ENCODE data around the gene FGF1.

Gene FGF1

GRCh38 chr5:142585451-142585850 is 100.4 kb downstream of the FGF1 start:
- H3K4me2 ChIP-seq (ENCODE audit: low read length): peak overlapping the region; percentile 47
- H3K4me3 ChIP-seq (ENCODE audit: low read length): no peak overlapping the region
- TF ChIP-seq CTCF (IDR thresholded peaks at IDR 0.05; ENCODE audit: low read depth, low read length) (no peak), EZH2phosphoT487 (IDR thresholded peaks at IDR 0.05; ENCODE audit: low read depth) (no peak)
- peaks cover 4% of the 10 kb centered on the region; the same call in 1 of the 2 replicates for H3K27me3 ChIP-seq (ENCODE audit: low read depth, low read length)
- no peaks in the 10 kb centered on the region for H3K9me3 ChIP-seq (ENCODE audit: insufficient read depth, low read length)
- peaks cover 31% of the 10 kb centered on the region for H3K4me1 ChIP-seq (ENCODE audit: low read length)
- H4K20me1 ChIP-seq (ENCODE audit: insufficient read depth, low read length): no peaks in the 10 kb centered on the region
- no peak overlapping the region for H3K9ac ChIP-seq (ENCODE audit: low read length)
- no peaks in the 10 kb centered on the region for H3K79me2 ChIP-seq (ENCODE audit: low read length)
- no peak overlapping the region for H2AFZ ChIP-seq (ENCODE audit: low read depth, low read length)
- no peak overlapping the region for H3K27ac ChIP-seq (ENCODE audit: low read length)
- H3K36me3 ChIP-seq (replicated peaks; ENCODE audit: low read depth, low read length): no peaks in the 10 kb centered on the region

GRCh38 chr5:142584891-142585290 is 101.0 kb downstream of the FGF1 start:
- Histone ChIP-seq H3K79me2 (ENCODE audit: low read length) (no peaks in the 10 kb centered on the region), H3K9me3 (ENCODE audit: insufficient read depth, low read length) (no peaks in the 10 kb centered on the region), H3K4me2 (ENCODE audit: low read length) (peak overlapping the region; percentile 47), H3K27ac (ENCODE audit: low read length) (no peak overlapping the region), H3K36me3 (replicated peaks; ENCODE audit: low read depth, low read length) (no peaks in the 10 kb centered on the region), H3K9ac (ENCODE audit: low read length) (no peak overlapping the region), H3K4me3 (ENCODE audit: low read length) (no peak overlapping the region), H4K20me1 (ENCODE audit: insufficient read depth, low read length) (no peaks in the 10 kb centered on the region), H3K27me3 (ENCODE audit: low read depth, low read length) (no peaks in the 10 kb centered on the region; the same call in 1 of the 2 replicates), H2AFZ (ENCODE audit: low read depth, low read length) (no peak overlapping the region), H3K4me1 (ENCODE audit: low read length) (peaks cover 31% of the 10 kb centered on the region)
- TF ChIP-seq CTCF (IDR thresholded peaks at IDR 0.05; ENCODE audit: low read depth, low read length) (no peak), EZH2phosphoT487 (IDR thresholded peaks at IDR 0.05; ENCODE audit: low read depth) (no peak)

GRCh38 chr5:142578161-142578830 is 107.6 kb downstream of the FGF1 start:
- Histone ChIP-seq H3K4me2 (ENCODE audit: low read length) (no peak overlapping the region), H2AFZ (ENCODE audit: low read depth, low read length) (no peak overlapping the region), H3K4me1 (ENCODE audit: low read length) (peaks cover 8% of the 10 kb centered on the region), H4K20me1 (ENCODE audit: insufficient read depth, low read length) (no peaks in the 10 kb centered on the region), H3K36me3 (replicated peaks; ENCODE audit: low read depth, low read length) (no peaks in the 10 kb centered on the region), H3K9me3 (ENCODE audit: insufficient read depth, low read length) (no peaks in the 10 kb centered on the region), H3K27me3 (ENCODE audit: low read depth, low read length) (no peaks in the 10 kb centered on the region), H3K27ac (ENCODE audit: low read length) (no peak overlapping the region), H3K9ac (ENCODE audit: low read length) (no peak overlapping the region), H3K4me3 (ENCODE audit: low read length) (no peak overlapping the region), H3K79me2 (ENCODE audit: low read length) (no peaks in the 10 kb centered on the region)
- TF ChIP-seq EZH2phosphoT487 (IDR thresholded peaks at IDR 0.05; ENCODE audit: low read depth) (no peak), CTCF (IDR thresholded peaks at IDR 0.05; ENCODE audit: low read depth, low read length) (no peak)

DNA sequence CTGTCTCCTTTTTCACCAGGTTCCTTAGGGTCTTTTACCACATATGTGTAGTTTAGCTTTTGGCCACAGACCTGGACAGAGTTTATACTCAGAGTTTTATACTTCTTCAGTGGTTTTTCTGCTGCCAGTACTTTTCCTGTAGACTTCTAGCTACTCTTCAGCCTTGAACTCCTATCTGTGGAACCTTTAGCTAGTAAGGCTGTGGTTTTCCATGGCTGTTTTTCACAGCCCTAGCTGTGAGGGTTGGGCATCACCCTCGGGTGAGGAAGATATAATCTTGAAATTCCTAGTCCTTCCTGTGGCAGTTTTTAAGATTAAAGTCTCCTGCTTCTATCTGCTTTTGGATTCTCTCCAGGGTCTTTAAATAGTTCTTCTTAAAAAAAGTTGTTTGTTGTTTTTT is 109.1 kb downstream of the FGF1 start:
- TF ChIP-seq CTCF (IDR thresholded peaks at IDR 0.05; ENCODE audit: low read depth, low read length) (no peak), EZH2phosphoT487 (IDR thresholded peaks at IDR 0.05; ENCODE audit: low read depth) (no peak)
- H3K9me3 ChIP-seq (ENCODE audit: insufficient read depth, low read length): no peaks in the 10 kb centered on the region
- no peak overlapping the region for H3K9ac ChIP-seq (ENCODE audit: low read length)
- no peaks in the 10 kb centered on the region for H3K4me1 ChIP-seq (ENCODE audit: low read length)
- H4K20me1 ChIP-seq (ENCODE audit: insufficient read depth, low read length): no peaks in the 10 kb centered on the region
- no peaks in the 10 kb centered on the region for H3K27me3 ChIP-seq (ENCODE audit: low read depth, low read length)
- no peaks in the 10 kb centered on the region for H3K36me3 ChIP-seq (replicated peaks; ENCODE audit: low read depth, low read length)
- H3K4me3 ChIP-seq (ENCODE audit: low read length): no peak overlapping the region
- H3K27ac ChIP-seq (ENCODE audit: low read length): no peak overlapping the region
- H2AFZ ChIP-seq (ENCODE audit: low read depth, low read length): no peak overlapping the region
- H3K4me2 ChIP-seq (ENCODE audit: low read length): no peak overlapping the region
- H3K79me2 ChIP-seq (ENCODE audit: low read length): no peaks in the 10 kb centered on the region

All from OCI-LY3 (cell line).